HG03175 (cell line): ENCODE data around the gene ARPC4.
"Not testable (repeated sequence)": the region's sequence is repeated elsewhere in the genome, so short reads cannot be mapped to it uniquely, and the experiment has no call there.

Source experiments
- ATAC-seq: cut with Tn5 transposase; IDR thresholded peaks from one replicate; pipeline ENCODE4 v1.9.1; 2021; ENCODE audit warnings: mild to moderate bottlenecking, moderate library complexity; ENCODE audit not compliant: unreplicated experiment

The ARPC4 gene

DNA sequence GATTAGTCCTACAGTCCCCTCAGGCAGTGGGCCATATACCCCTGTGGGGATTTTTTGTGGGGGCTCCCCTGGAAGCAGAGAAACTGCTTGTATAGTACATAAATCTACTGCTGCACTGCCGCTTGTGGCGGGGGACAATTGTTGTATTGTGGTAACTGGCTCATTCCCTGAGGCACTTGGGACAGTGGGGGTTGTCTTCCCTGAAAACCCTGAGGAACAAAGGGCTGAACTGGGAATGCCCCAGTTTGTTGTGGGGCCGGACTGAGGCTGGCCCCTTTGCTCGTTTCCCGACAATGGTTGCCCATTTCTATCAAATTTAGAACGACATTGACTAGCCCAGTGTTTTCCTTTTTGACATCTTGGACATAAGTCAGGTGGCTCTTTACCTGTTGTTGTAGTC is 58.5 kb downstream of the ARPC4 start:
- not testable (repeated sequence) for ATAC-seq

DNA sequence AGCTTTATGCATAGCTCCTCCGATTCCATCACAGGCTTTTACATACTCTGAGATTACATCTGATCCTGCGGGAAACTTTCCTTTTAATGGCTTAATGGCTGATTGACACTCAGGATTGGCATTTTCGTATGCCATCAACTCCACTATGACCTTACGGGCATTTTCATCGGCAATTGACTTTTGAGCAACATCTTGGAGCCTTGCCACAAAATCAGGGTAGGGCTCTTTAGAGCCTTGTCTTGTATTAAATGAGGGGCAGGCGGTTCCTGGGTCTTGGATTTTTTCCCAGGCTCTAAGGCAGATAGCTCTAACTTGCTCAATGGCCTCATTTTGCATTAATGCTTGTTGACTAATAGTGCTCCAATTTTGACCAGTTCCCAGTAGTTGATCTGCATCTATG is 59.0 kb downstream of the ARPC4 start:
- ATAC-seq, result not testable (repeated sequence)

DNA sequence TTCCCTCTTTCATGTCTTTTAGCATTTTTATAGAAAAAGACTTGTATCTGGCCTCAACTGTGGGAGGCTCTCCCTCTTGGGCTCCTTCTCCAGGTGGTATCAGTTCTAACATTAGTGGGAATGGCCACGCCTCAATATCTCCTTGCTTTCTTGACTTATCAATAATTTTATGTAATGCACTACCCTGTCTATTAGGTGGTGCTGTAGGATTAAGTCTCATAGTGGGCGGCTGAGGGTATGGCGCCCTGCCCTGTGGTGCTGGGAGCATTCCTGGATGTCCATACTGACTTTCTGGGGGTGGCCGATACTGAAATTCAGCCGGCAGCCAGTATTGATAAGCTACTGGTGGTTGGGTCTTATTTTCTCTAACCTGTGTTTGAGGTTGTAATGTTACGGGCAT is 59.6 kb downstream of the ARPC4 start:
- ATAC-seq, result no peak

DNA sequence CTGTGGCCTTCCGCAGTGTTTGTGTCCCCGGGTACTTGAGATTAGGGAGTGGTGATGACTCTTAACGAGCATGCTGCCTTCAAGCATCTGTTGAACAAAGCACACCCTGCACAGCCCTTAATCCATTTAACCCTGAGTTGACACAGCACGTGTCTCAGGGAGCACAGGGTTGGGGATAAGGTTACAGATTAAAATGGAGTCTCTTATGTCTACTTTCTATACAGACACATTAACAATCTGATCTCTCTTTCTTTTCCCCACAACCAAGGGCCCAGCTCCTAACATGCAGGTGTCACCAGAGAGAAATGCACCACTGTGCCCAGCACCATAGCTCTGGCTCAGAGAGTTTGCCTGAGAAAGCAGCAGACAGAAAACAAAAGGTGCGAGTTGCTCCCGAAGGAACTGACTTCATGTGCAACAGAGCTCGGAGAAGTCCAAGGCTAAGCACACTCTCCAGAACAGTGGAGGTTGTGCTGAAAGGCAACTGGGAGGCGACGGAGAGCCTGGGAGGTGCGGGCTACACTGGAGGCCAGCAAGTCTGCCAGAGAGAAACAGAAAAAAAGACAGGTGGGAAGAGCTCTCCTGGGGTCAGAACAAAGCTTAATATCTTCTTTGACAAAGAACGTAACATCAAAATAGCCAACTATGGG is 61.5 kb downstream of the ARPC4 start:
- ATAC-seq, result not testable (repeated sequence)

DNA sequence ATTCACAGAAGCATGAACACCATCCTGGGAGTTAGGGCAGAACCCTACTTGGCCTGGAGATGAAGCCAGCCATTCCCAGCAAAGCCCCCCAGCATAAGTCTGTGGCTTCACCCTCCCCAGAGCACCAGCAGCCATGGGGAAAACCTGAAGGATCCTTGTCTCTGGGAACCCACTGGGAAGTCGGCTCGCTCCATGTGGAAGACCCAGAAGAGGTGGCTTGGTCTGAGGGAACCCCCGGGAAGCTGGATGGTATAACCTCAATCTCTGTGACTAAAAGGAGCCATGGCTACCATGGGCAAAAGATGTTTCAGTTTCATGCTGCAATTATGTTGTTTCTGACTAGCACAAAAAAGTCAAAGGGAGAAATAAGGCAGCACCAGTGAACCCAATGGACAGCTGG is 62.7 kb downstream of the ARPC4 start:
- ATAC-seq, result no peak
